HG03520 (cell line): ENCODE data around the gene NR2F1-AS1.

Experiments used
- ATAC-seq: cut with Tn5 transposase; IDR thresholded peaks from one replicate; pipeline ENCODE4 v1.9.1; 2021; ENCODE audit warnings: mild to moderate bottlenecking, moderate library complexity; ENCODE audit not compliant: unreplicated experiment

NR2F1-AS1 gene

DNA sequence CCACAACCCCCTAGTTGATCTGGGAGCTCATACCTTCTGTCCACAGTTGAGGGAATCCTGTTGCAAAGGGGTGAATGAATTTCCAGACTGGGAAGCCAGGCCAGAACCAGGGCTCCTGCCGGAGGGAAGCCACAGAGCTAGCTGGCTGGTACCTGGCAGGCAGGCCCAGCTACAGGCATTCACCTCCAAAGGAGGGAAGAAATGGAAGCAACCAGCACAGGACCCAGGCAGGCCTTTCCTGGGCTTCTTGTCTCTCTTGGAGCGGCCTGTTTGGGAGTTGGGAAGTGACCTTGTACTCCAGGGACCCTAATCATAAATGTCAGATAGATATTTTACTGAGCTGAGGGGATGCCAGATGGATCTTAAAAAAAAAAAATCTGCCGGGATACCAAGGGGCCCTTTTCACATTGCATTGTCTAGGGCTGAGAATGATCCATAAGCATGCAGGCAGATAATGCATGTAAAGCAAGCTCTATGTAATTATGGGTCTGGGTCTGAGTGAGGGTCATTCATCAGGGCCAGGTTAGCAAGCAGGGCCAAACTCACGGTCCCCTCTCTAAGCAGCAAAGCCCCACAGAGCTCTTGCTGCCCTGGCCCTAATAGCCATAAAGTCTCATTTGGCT, 10.4 kb upstream of the NR2F1-AS1 start:
- ATAC-seq, result no peak

DNA sequence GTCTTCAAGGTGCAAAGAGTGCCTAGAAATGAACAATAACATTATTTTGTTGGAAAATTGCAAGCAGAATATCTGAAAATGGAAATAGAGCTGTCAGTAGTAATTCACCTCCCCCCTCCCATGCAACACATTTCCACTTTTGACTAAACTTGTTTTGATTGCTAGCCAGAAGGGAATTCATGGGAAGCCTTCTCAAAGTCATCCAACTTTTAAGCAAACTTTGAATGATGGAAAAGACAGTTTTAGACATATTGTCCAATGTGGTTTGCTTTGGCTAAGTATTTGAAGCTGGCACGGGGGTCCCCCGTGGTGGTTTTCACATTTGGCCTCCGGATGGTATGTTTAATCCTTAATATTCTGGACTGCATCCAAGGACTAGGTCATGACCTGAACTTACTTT, 9.5 kb upstream of the NR2F1-AS1 start:
- ATAC-seq, result no peak

- ATAC-seq, result no peak
Observed at GRCh38 chr5:93589829-93590215, 8.8 kb upstream of the NR2F1-AS1 start.

DNA sequence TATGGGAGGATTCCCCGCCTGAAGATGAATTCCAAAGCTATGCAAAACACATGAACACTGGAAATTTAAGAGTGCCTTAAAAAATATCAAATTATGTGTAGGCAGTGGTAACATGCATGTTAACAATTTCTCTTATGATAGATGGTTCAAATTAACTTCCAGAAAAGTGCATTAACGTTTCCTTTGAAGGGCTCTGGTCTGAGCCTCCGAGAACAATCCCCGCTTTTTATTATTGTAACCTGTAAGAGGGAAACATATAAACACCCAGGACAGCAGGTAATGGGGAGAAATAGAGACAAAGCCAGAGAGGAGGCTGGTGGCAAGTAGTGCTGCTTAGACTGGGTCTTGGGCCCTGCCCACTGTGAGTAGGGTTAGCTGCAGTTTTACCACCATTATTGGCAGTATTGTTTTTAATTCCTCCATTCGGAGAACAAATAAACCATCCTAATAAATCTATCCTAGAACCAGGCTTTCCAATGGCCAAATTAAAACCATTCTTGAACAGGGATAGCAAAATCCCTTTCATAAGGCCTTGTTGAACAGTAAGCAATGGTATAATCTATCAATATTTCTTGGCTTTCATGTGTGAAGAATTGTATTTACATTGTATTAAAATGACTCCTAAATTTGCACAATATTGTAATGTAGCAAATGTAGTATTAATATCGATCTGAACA, 8.3 kb upstream of the NR2F1-AS1 start:
- ATAC-seq, result no peak

- no peak for ATAC-seq
Observed at GRCh38 chr5:93588352-93589151, 7.5 kb upstream of the NR2F1-AS1 start.

DNA sequence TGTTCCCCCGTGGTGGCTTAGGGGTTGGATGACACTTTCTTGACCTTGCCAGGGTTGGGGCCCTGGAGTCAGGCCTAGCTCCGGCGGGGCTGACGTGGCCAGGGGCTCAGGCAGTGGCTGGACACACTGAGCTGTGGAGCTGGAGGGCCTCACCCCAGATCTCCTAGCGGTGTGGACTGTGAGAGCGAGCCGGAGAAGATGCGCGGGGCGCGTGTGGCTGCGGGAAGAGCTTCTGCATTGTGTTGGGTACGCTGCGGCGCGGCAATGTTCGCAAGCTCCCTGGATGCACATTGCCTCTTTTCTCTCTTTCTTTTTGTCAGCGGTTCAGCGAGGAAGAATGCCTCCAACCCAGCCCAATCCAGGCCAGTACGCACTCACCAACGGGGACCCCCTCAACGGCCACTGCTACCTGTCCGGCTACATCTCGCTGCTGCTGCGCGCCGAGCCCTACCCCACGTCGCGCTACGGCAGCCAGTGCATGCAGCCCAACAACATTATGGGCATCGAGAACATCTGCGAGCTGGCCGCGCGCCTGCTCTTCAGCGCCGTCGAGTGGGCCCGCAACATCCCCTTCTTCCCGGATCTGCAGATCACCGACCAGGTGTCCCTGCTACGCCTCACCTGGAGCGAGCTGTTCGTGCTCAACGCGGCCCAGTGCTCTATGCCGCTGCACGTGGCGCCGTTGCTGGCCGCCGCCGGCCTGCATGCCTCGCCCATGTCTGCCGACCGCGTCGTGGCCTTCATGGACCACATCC, 6.8 kb upstream of the NR2F1-AS1 start:
- no peak for ATAC-seq

GRCh38 chr5:93586736-93587596, 5.9 kb upstream of the NR2F1-AS1 start:
- no peak for ATAC-seq

DNA sequence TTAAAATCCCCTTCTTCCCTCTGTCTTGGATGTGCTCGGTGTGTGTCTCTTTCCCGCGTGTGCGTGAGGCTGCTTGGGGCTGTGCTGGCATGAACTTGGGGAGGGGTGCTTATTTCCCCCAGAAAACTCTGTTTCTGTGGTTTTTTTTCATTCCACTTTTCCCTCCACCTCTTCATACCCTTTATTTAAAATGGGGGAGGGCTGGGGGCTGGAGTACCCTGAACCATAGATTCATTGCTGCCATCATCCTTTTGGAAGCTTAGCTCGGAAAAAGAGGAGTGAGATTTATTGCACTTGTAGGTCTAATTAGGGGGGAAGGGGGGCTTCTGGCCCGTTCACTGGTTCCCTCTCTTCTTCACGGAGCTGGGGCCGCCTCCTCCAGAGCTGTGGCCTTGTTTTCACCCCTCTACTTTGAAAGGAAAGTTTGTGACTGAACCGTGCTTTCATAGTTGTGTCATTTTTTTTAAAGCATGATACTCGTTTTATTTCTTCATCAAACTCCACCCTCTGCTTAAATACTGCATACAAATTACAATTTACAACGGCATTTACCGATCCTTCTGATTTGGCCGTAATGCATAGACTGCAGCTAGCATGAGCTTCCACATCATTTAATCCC, 4.9 kb upstream of the NR2F1-AS1 start:
- ATAC-seq, result no peak

GRCh38 chr5:93585041-93585766, 4.2 kb upstream of the NR2F1-AS1 start:
- no peak for ATAC-seq

DNA sequence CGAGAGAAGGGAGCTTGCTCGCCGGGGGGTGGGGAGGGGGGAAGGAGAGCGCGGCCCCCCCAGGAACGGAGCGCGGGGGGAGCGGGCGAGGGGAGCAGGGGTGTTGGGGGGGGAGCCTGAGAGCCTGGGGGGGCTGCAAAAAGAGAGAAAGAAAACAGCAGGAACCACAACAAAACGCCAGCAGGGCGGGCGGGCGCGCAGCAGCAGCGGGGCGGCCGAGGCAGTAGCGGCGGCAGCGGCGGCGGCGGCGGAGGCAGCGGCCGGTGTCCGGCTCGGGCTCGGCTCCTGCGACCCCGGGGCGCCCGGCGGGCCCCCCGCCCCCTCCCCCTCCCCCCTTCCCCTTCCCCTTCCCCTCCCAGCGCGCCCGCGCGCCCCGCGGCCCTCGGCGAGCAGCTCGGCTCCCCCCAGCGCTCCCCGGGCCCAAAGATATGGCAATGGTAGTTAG, 3.6 kb upstream of the NR2F1-AS1 start:
- ATAC-seq, result no peak

GRCh38 chr5:93583768-93584595, 3.0 kb upstream of the NR2F1-AS1 start:
- ATAC-seq, result peak; percentile 31

- ATAC-seq, result no peak
Observed at GRCh38 chr5:93583439-93583767, 2.4 kb upstream of the NR2F1-AS1 start.

DNA sequence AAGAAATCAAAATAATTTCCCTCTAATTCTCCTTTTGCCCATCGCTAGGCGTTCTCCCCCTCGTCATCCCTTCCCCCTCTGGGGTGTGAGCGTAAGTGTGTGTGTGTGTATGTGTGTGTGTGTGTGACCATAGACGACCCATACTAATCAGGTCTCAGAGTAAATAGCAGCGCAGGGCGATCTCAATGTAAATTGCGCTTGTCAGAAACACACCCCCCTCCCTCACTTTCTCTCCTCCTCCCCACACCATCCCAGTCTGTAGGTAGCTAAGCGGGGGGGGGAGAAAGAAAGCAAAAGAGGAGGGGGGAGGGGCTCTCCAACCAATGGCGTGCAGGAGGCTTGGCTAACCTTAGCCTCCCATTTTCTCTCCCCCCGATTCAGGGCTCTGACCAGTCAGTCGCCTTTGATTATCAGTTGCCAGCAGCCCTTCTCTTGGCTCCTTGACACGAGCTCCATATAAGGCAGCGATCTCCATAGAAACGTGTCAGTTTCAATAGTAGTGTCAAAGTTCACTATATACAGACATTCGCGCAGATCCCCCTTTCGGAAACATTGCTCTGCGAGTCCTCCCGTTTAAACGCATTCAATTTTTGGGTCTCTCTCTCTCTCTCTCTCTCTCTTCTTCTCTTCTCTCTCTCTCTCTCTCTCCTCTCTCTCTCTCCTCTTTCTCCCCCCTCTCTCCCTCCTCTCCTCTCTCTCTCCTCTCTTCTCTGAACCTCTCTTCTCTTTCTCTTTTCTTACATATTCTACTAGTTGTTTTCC, 1.8 kb upstream of the NR2F1-AS1 start, which contains the start of gene NR2F1:
Gene NR2F1 (plus strand): TSS at position 546 of the 762 bp plus-strand sequence. CDS start 1,802 bp downstream, outside the sequence.
- no peak for ATAC-seq

GRCh38 chr5:93582167-93582462, 1.1 kb upstream of the NR2F1-AS1 start:
- no peak for ATAC-seq

GRCh38 chr5:93580063-93580926, 724 bp downstream of the NR2F1-AS1 start:
- ATAC-seq, result no peak

DNA sequence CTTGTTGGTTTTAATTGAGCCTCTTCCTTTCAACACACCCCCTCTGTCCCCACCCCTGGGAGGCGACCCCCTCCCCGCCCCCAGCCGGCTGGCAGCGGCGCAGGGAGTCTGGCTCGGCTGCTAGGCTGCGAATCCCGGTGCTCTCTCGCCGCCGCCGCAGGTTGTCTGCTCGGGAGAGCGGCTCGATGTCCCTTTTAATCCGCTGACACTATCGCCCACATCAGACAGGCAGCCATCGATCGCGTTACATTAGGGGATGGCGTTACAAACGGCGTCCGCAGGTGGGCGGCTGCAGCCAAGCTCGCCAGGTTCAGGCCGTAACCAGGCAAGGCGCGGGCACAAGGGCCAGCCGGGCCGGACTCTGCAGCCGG, 1.3 kb downstream of the NR2F1-AS1 start:
- no peak for ATAC-seq
